Lower leg skin (tissue), 3 donors: Measurements from ENCODE around the gene OR2A12.

Experiments
- POLR2A ChIP-seq, 2 donors: fragments of 450-650 bp; IDR thresholded peaks; one replicate each; pipeline ENCODE4 v1.6.1; 2016 to 2017; ENCODE audit warnings: antibody characterized with exemption in 2 of 2, mild to moderate bottlenecking in 1 of 2, moderate library complexity in 1 of 2
- TF ChIP-seq, protein P1 (sequence below), 3 donors: fragments of 450-650 bp; IDR thresholded peaks; one replicate each; pipeline ENCODE4 v1.5.1; 2016; ENCODE audit warnings: antibody characterized with exemption in 3 of 3, mild to moderate bottlenecking in 3 of 3, moderate library complexity in 2 of 3

DNA sequence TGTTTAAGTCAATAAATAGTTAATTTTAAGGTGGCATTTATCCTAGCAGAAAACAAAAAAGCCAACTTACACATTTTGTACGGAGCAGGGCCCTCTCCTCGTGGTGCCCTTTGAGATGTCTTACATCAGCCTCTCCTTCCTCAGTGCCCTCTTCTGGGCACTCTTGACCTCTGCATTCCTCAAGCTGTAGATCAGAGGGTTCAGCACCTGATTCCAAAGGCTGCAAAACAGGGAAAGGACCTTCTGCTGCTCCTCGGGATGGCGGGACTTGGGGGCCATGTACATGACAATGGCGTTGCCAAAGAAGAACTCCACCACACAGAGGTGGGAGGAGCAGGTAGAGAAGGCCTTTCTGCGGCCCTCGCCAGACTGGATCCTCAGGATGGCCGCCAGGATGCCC lies 32.3 kb downstream of the OR2A12 start:
- TF ChIP-seq, protein P1, sequence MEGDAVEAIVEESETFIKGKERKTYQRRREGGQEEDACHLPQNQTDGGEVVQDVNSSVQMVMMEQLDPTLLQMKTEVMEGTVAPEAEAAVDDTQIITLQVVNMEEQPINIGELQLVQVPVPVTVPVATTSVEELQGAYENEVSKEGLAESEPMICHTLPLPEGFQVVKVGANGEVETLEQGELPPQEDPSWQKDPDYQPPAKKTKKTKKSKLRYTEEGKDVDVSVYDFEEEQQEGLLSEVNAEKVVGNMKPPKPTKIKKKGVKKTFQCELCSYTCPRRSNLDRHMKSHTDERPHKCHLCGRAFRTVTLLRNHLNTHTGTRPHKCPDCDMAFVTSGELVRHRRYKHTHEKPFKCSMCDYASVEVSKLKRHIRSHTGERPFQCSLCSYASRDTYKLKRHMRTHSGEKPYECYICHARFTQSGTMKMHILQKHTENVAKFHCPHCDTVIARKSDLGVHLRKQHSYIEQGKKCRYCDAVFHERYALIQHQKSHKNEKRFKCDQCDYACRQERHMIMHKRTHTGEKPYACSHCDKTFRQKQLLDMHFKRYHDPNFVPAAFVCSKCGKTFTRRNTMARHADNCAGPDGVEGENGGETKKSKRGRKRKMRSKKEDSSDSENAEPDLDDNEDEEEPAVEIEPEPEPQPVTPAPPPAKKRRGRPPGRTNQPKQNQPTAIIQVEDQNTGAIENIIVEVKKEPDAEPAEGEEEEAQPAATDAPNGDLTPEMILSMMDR (IDR thresholded peaks at IDR 0.05): no peak
- no peak for TF ChIP-seq POLR2A (IDR thresholded peaks at IDR 0.05)
